HCT116 (cell line): ENCODE data around the gene ITPKA.

ENCODE experiments used
- EGR1 ChIP-seq: IDR thresholded peaks from 2 replicates; pipeline ENCODE4 v1.6.1; 2012; ENCODE audit warnings: low read depth
- EZH2 ChIP-seq: fragments of 200-600 bp; sonication (generic); IDR thresholded peaks from 2 replicates; pipeline ENCODE4 v1.6.1; 2017; ENCODE audit warnings: antibody characterized with exemption, mixed run types
- EZH2phosphoT487 ChIP-seq: fragments of 200-600 bp; IDR thresholded peaks from 2 replicates; pipeline ENCODE4 v1.6.1; 2018; ENCODE audit warnings: antibody characterized with exemption, borderline replicate concordance
- JUND ChIP-seq: IDR thresholded peaks from 2 replicates; pipeline ENCODE4 v1.6.1; 2012
- POLR2A ChIP-seq: IDR thresholded peaks from 2 replicates; pipeline ENCODE4 v1.7.0; 2011; ENCODE audit warnings: borderline replicate concordance; ENCODE audit not compliant: insufficient read depth, insufficient read length; ENCODE audit errors: extremely low read depth
- POLR2AphosphoS5 ChIP-seq: IDR thresholded peaks from 2 replicates; pipeline ENCODE4 v1.6.1; 2011; ENCODE audit warnings: mild to moderate bottlenecking, low read depth, low read length, moderate library complexity
- RAD21 ChIP-seq: IDR thresholded peaks from 2 replicates; pipeline ENCODE4 v1.6.1; 2012; ENCODE audit warnings: low read depth, mild to moderate bottlenecking
- TCF7L2 ChIP-seq: IDR thresholded peaks from 2 replicates; pipeline ENCODE4 v1.7.0; 2011; ENCODE audit warnings: borderline replicate concordance, inconsistent platforms; ENCODE audit not compliant: insufficient read depth, insufficient read length; ENCODE audit errors: extremely low read depth
- TF ChIP-seq, protein P1 (sequence below), 3 experiments: fragments of 200-600 bp in 1 of 3; sonication (generic) in 1 of 3; IDR thresholded peaks in 2 of 3; conservative IDR thresholded peaks in 1 of 3; 2 replicates each; pipeline ENCODE4 v1.5.1; 2012 to 2017; ENCODE audit warnings: low read depth in 2 of 3, low read length in 2 of 3, antibody characterized with exemption in 1 of 3, borderline replicate concordance in 1 of 3, control low read depth in 1 of 3, mild to moderate bottlenecking in 1 of 3, mixed read lengths in 1 of 3, mixed run types in 1 of 3, moderate library complexity in 1 of 3; ENCODE audit not compliant: insufficient read depth in 1 of 3

DNA sequence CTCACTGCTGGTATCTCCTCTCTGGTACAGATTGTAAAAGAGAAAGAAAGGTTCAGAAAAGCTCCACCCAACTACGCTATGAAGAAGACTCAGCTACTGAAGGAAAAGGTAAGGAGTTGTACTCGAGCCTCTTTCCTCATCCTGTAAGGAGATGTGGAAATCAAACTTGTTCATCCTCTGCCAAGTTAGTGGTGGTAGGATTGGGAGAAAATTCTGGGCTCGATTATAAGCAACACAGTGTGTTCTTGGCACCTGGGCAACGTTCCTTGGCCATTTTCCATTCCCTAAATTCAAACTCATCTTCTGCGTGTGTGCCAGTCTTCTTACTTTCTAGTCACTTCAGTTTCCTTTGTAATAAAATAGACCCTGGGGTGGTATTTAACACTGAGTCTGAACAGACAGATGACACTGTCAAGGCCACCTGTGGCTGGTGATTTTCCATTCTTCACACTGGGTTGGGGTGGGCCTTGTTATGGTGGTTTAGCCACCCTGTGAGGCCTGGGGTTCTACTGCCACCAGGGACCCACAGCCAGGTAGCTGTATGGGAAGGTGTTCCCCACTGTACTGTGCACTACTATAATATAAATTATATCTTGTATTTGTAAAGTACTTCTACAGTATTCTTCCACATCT, 17.1 kb upstream of the ITPKA start:
- TF ChIP-seq, protein P1, sequence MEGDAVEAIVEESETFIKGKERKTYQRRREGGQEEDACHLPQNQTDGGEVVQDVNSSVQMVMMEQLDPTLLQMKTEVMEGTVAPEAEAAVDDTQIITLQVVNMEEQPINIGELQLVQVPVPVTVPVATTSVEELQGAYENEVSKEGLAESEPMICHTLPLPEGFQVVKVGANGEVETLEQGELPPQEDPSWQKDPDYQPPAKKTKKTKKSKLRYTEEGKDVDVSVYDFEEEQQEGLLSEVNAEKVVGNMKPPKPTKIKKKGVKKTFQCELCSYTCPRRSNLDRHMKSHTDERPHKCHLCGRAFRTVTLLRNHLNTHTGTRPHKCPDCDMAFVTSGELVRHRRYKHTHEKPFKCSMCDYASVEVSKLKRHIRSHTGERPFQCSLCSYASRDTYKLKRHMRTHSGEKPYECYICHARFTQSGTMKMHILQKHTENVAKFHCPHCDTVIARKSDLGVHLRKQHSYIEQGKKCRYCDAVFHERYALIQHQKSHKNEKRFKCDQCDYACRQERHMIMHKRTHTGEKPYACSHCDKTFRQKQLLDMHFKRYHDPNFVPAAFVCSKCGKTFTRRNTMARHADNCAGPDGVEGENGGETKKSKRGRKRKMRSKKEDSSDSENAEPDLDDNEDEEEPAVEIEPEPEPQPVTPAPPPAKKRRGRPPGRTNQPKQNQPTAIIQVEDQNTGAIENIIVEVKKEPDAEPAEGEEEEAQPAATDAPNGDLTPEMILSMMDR (IDR thresholded peaks at IDR 0.05 in 2 of 3, conservative IDR thresholded peaks at IDR 0.05 in 1 of 3; ENCODE audit: borderline replicate concordance in 1 of 3, insufficient read depth in 1 of 3, low read depth in 2 of 3, low read length in 2 of 3), result no peak
- TF ChIP-seq TCF7L2 (no peak), EZH2 (no peak), EZH2phosphoT487 (no peak), RAD21 (no peak), EGR1 (no peak), JUND (no peak), POLR2AphosphoS5 (no peak), POLR2A (no peak)
